Endothelial cell of umbilical vein (primary cell): ENCODE measurements around the gene NSUN7. TPM values are rescaled to one million over a fixed set of nuclear protein-coding genes. Genes with fewer than 3 reads are reported as not detected.

ENCODE experiments used
- BruUV-seq: library from RNA; stranded (reverse); fragments of 400-500 nt; replicated peaks from 2 replicates; lab custom pipeline; 2021; lab: Mats Ljungman, UMichigan
- CTCF ChIA-PET: fragments of 300-600, 350-600 bp; sonication (Branson Sonifier 250); formaldehyde crosslinking; loops from one replicate; lab custom pipeline; 2021; ENCODE audit warnings: antibody characterized with exemption, inconsistent platforms; lab: Charles Lee
- POLR2A ChIA-PET: fragments of 300-600, 350-600 bp; sonication (Branson Sonifier 250); formaldehyde crosslinking; loops from one replicate; lab custom pipeline; 2021; ENCODE audit warnings: antibody characterized with exemption, inconsistent platforms; lab: Charles Lee
- DNase-seq: peaks from one replicate; pipeline ENCODE4 v3.0.0-alpha.2; 2011; ENCODE audit warnings: low read depth, low spot score
- FAIRE-seq: peaks from 2 replicates; lab custom pipeline; 2011; peaks lifted over from hg19 to GRCh38; lab: Jason Lieb, UNC
- H2AFZ ChIP-seq: 2 replicates; pipeline ENCODE4 v1.6.0; 2012; ENCODE audit warnings: low read depth, low read length, control low read depth, inconsistent platforms
- H3K27ac ChIP-seq: 2 replicates; pipeline ENCODE4 v1.5.1; 2011; ENCODE audit warnings: low read depth, mild to moderate bottlenecking, control low read depth, low read length, moderate library complexity; ENCODE audit not compliant: insufficient read depth
- H3K27me3 ChIP-seq, 2 experiments: 2 replicates each; pipeline versions ENCODE4 v1.6.0 to v1.6.1; 2011; ENCODE audit warnings: low read length in 2 of 2, mixed read lengths in 1 of 2; ENCODE audit not compliant: control insufficient read depth in 2 of 2, insufficient read depth in 2 of 2
- H3K36me3 ChIP-seq, 2 experiments: 2 replicates in 1 of 2; 3 replicates in 1 of 2; pipeline ENCODE4 v1.5.1; 2011; ENCODE audit warnings: low read length in 2 of 2, mild to moderate bottlenecking in 1 of 2, moderate library complexity in 1 of 2; ENCODE audit not compliant: control insufficient read depth in 2 of 2, insufficient read depth in 2 of 2; ENCODE audit errors: extremely low read depth in 1 of 2
- H3K4me1 ChIP-seq: 3 replicates; pipeline ENCODE4 v1.5.1; 2011; ENCODE audit warnings: mild to moderate bottlenecking, low read length; ENCODE audit not compliant: control insufficient read depth, insufficient read depth; ENCODE audit errors: extremely low read depth
- H3K4me2 ChIP-seq: 2 replicates; pipeline ENCODE4 v1.6.1; 2011; ENCODE audit warnings: low read length, control low read depth, mixed read lengths; ENCODE audit not compliant: insufficient read depth
- H3K4me3 ChIP-seq, 3 experiments: fragments of 200-600 bp in 1 of 3; sonication (generic), shearing (Covaris generic) in 1 of 3; replicated peaks in 1 of 3; 2 replicates each; pipeline ENCODE4 v1.5.1; 2011 to 2016; ENCODE audit warnings: control low read depth in 3 of 3, low read length in 3 of 3, mild to moderate bottlenecking in 2 of 3, inconsistent platforms in 1 of 3, low read depth in 1 of 3, moderate library complexity in 1 of 3; ENCODE audit not compliant: insufficient read depth in 1 of 3
- H3K79me2 ChIP-seq: 2 replicates; pipeline ENCODE4 v1.6.0; 2012; ENCODE audit warnings: low read length, inconsistent platforms; ENCODE audit not compliant: control insufficient read depth, insufficient read depth
- H3K9ac ChIP-seq: replicated peaks from 2 replicates; pipeline ENCODE3; 2011; ENCODE audit warnings: low read length, control low read depth; ENCODE audit not compliant: insufficient read depth; ENCODE audit errors: extremely low read depth
- H3K9me1 ChIP-seq: replicated peaks from 3 replicates; pipeline ENCODE4 v1.6.0; 2011; ENCODE audit warnings: mild to moderate bottlenecking, low read length; ENCODE audit not compliant: control insufficient read depth, insufficient read depth; ENCODE audit errors: extremely low read depth
- H3K9me3 ChIP-seq: replicated peaks from 2 replicates; pipeline ENCODE4 v1.5.1; 2012; ENCODE audit warnings: low read length, inconsistent platforms; ENCODE audit not compliant: control insufficient read depth, insufficient read depth
- H4K20me1 ChIP-seq: replicated peaks from 2 replicates; pipeline ENCODE3; 2011; ENCODE audit warnings: mild to moderate bottlenecking, low read length; ENCODE audit not compliant: control insufficient read depth, insufficient read depth; ENCODE audit errors: extremely low read depth
- EZH2 ChIP-seq: IDR thresholded peaks from 2 replicates; pipeline ENCODE4 v1.6.1; 2012; ENCODE audit warnings: borderline replicate concordance, low read depth, mild to moderate bottlenecking, moderate library complexity, low read length, inconsistent platforms; ENCODE audit not compliant: severe bottlenecking
- FOS ChIP-seq: IDR thresholded peaks from 2 replicates; pipeline ENCODE4 v1.6.1; 2011; ENCODE audit warnings: mild to moderate bottlenecking, low read length, moderate library complexity, borderline replicate concordance; ENCODE audit not compliant: insufficient read depth
- GATA2 ChIP-seq: IDR thresholded peaks from 2 replicates; pipeline ENCODE4 v1.7.0; 2011; ENCODE audit warnings: low read depth, mild to moderate bottlenecking, moderate library complexity, mixed read lengths, low read length; ENCODE audit not compliant: insufficient read length, insufficient read depth
- JUN ChIP-seq: IDR thresholded peaks from 2 replicates; pipeline ENCODE4 v1.6.1; 2011; ENCODE audit warnings: borderline replicate concordance, low read depth; ENCODE audit not compliant: insufficient read length, insufficient read depth
- MYC ChIP-seq: IDR thresholded peaks from one replicate; pipeline ENCODE4 v1.6.1; 2011; ENCODE audit warnings: mild to moderate bottlenecking, low read depth, low read length
- POLR2A ChIP-seq: IDR thresholded peaks from 2 replicates; pipeline ENCODE4 v1.6.1; 2012; ENCODE audit warnings: low read depth, mild to moderate bottlenecking, control low read depth, low read length
- POLR2AphosphoS5 ChIP-seq: IDR thresholded peaks from 2 replicates; pipeline ENCODE4 v1.6.1; 2012; ENCODE audit warnings: low read depth, mild to moderate bottlenecking, control low read depth, low read length, moderate library complexity; ENCODE audit not compliant: insufficient read depth
- dilution Hi-C: fragments of 300-500 bp; cut with MboI; formaldehyde crosslinking; loops from one replicate; pipeline ENCODE4 v1.15.0; 2019; ENCODE audit warnings: low sequenced_read_pairs; ENCODE audit not compliant: extremely low pct_ligation_motif_present
- intact Hi-C: fragments of 100-400 bp; cut with micrococcal nuclease; formaldehyde crosslinking; loops from one replicate; pipeline ENCODE4 v1.10.0; 2022
- polyA plus RNA-seq, 4 experiments: library from polyadenylated mRNA; depleted of rRNA in 3 of 4; stranded (reverse) in 3 of 4; unstranded in 1 of 4; fragments of >200 nt; gene quantifications; 2 replicates each; pipeline versions ENCODE4 v1.2.1 to v1.2.3, GENCODE V29; 2011 to 2012; ENCODE audit warnings: missing spikeins in 1 of 4
- total RNA-seq: library from RNA; stranded (reverse); gene quantifications from 2 replicates; pipeline ENCODE4 v1.2.3, GENCODE V29; 2021
- TF ChIP-seq, protein P1 (sequence below): IDR thresholded peaks from 2 replicates; pipeline ENCODE4 v1.6.1; 2011; ENCODE audit not compliant: insufficient read depth, insufficient read length
- TF ChIP-seq, protein P2 (sequence below), 2 donors: IDR thresholded peaks; 1 replicate in 1 of 2; 2 replicates in 1 of 2; pipeline ENCODE4 v1.5.1; 2011; ENCODE audit warnings: low read length in 2 of 2, mild to moderate bottlenecking in 2 of 2, moderate library complexity in 2 of 2, control low read depth in 1 of 2, inconsistent platforms in 1 of 2, low read depth in 1 of 2; ENCODE audit not compliant: insufficient read depth in 1 of 2; ENCODE audit errors: extremely low read depth in 1 of 2

The NSUN7 gene
- total and polyA plus RNA-seq, 2 donors (not counting 3 experiments of a cell fraction or from before 2014, with no cell fraction given) = 0.03 to 0.20 TPM

DNA sequence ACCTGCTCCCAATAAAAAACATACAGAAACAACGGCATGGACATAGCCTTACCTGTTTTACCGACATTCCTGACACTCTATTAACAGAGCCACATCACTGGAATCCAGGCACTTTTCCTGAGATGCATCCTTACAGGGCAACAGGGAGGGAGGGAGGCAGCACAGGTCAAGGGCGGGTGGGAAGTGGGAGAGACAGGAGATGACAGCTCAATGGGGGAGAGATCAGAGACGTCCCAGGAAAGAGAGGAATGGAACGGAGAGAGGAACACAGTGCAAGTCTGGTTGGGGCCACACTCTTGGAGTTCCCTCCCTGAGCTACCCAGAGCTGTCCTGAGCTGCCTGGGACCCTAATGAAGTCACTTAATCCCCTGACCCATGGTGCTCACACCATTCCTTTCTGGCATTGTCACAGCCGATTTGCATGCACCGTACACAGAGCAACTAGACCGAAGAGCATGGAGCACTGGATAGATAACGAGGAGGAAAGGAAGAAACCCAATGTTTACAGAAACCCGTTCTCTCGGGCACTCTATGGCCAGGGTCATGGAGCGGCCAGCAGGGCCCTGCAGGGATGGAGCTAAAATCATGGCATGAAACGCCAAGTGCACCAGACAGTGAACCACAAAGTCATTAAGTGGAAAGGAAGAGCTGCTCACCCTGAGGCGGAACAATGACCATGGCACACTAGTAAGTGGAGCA, 93.1 kb downstream of the NSUN7 start:
- no TSS peak for BruUV-seq
- Histone ChIP-seq H3K27me3 (no peaks in the 10 kb centered on the region), H3K9me1 (no peaks in the 10 kb centered on the region), H4K20me1 (no peaks in the 10 kb centered on the region), H3K4me1 (peaks cover 4% of the 10 kb centered on the region), H3K4me3 (no peak overlapping the region), H2AFZ (no peak overlapping the region), H3K9me3 (no peaks in the 10 kb centered on the region), H3K9ac (no peak overlapping the region), H3K4me2 (no peak overlapping the region), H3K27ac (no peak overlapping the region), H3K36me3 (peaks cover 0 to 4% of the 10 kb centered on the region in 2 experiments), H3K79me2 (peaks cover 3% of the 10 kb centered on the region)
- no peak for FAIRE-seq
- dilution Hi-C loops (no loop called here), intact Hi-C loops (no loop called here)
- CTCF ChIA-PET = interaction anchor here (0.6 to 0.7 kb wide), 2 partner anchors 12 to 54 kb away, joined by 3 to 5 read pairs; no protein-coding TSS in a partner anchor
- no peak for DNase-seq
- POLR2A ChIA-PET = no interaction called here
- no peak for TF ChIP-seq EZH2
- no peak for TF ChIP-seq JUN
- no peak for TF ChIP-seq FOS
- TF ChIP-seq GATA2 = no peak
- TF ChIP-seq POLR2A = no peak
- TF ChIP-seq, protein P1, sequence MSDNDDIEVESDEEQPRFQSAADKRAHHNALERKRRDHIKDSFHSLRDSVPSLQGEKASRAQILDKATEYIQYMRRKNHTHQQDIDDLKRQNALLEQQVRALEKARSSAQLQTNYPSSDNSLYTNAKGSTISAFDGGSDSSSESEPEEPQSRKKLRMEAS = no peak
- no peak for TF ChIP-seq POLR2AphosphoS5
- TF ChIP-seq MYC = no peak
- TF ChIP-seq, protein P2, sequence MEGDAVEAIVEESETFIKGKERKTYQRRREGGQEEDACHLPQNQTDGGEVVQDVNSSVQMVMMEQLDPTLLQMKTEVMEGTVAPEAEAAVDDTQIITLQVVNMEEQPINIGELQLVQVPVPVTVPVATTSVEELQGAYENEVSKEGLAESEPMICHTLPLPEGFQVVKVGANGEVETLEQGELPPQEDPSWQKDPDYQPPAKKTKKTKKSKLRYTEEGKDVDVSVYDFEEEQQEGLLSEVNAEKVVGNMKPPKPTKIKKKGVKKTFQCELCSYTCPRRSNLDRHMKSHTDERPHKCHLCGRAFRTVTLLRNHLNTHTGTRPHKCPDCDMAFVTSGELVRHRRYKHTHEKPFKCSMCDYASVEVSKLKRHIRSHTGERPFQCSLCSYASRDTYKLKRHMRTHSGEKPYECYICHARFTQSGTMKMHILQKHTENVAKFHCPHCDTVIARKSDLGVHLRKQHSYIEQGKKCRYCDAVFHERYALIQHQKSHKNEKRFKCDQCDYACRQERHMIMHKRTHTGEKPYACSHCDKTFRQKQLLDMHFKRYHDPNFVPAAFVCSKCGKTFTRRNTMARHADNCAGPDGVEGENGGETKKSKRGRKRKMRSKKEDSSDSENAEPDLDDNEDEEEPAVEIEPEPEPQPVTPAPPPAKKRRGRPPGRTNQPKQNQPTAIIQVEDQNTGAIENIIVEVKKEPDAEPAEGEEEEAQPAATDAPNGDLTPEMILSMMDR (IDR thresholded peaks at IDR 0.05; ENCODE audit: extremely low read depth in 1 of 2, insufficient read depth in 1 of 2, low read depth in 1 of 2, low read length in 2 of 2) = no peak
